ENCODE results near the gene FNDC3B.

The FNDC3B gene

GRCh38 chr3:172394692-172395091, 355.3 kb downstream of the FNDC3B start:
- Mint-ChIP-seq H3K27me3 (no peaks in the 10 kb centered on the region), H3K27ac (no peak overlapping the region), H3K4me3 (no peak overlapping the region), H3K4me1 (no peaks in the 10 kb centered on the region), H3K9me3 (no peaks in the 10 kb centered on the region)
- ATAC-seq (no peak), DNase-seq (no peak)

GRCh38 chr3:172396400-172396799, 357.0 kb downstream of the FNDC3B start:
- Mint-ChIP-seq H3K4me1 (no peaks in the 10 kb centered on the region), H3K27ac (no peak overlapping the region), H3K9me3 (peaks cover 0 to 5% of the 10 kb centered on the region in 2 donors), H3K4me3 (no peak overlapping the region), H3K27me3 (no peaks in the 10 kb centered on the region)
- DNase-seq (no peak), ATAC-seq (no peak)

- Mint-ChIP-seq H3K27ac (no peak overlapping the region), H3K9me3 (peaks cover 5 to 13% of the 10 kb centered on the region in 2 donors), H3K4me3 (no peak overlapping the region), H3K27me3 (no peaks in the 10 kb centered on the region), H3K4me1 (no peaks in the 10 kb centered on the region)
- no peak for DNase-seq
- ATAC-seq: no peak
Measured at GRCh38 chr3:172397716-172398405, 358.5 kb downstream of the FNDC3B start.

GRCh38 chr3:172398484-172398883, 359.1 kb downstream of the FNDC3B start:
- ATAC-seq (no peak), DNase-seq (no peak)
- H3K4me3 Mint-ChIP-seq: no peak overlapping the region
- H3K4me1 Mint-ChIP-seq: no peaks in the 10 kb centered on the region
- no peaks in the 10 kb centered on the region for H3K27me3 Mint-ChIP-seq
- no peak overlapping the region for H3K27ac Mint-ChIP-seq
- peaks cover 5 to 15% of the 10 kb centered on the region in 2 donors for H3K9me3 Mint-ChIP-seq

GRCh38 chr3:172402090-172402489, 362.7 kb downstream of the FNDC3B start:
- Mint-ChIP-seq H3K27me3 (no peaks in the 10 kb centered on the region), H3K27ac (no peak overlapping the region), H3K9me3 (peaks cover 5 to 15% of the 10 kb centered on the region in 2 donors), H3K4me3 (no peak overlapping the region), H3K4me1 (no peaks in the 10 kb centered on the region)
- no peak for ATAC-seq
- DNase-seq: no peak

- no peak for DNase-seq
- H3K27ac Mint-ChIP-seq: no peak overlapping the region
- H3K4me1 Mint-ChIP-seq: no peaks in the 10 kb centered on the region
- no peak for ATAC-seq
- no peak overlapping the region for H3K4me3 Mint-ChIP-seq
- H3K9me3 Mint-ChIP-seq: peaks cover 5 to 15% of the 10 kb centered on the region in 2 donors
- no peaks in the 10 kb centered on the region for H3K27me3 Mint-ChIP-seq
Measured at GRCh38 chr3:172402892-172403643, 363.7 kb downstream of the FNDC3B start.

- peaks cover 5 to 15% of the 10 kb centered on the region in 2 donors for H3K9me3 Mint-ChIP-seq
- H3K27me3 Mint-ChIP-seq: no peaks in the 10 kb centered on the region
- DNase-seq (no peak), ATAC-seq (no peak)
- no peaks in the 10 kb centered on the region for H3K4me1 Mint-ChIP-seq
- H3K4me3 Mint-ChIP-seq: no peak overlapping the region
- H3K27ac Mint-ChIP-seq: no peak overlapping the region
Measured at GRCh38 chr3:172404237-172404962, 365.0 kb downstream of the FNDC3B start.

- DNase-seq (no peak), ATAC-seq (no peak)
- no peaks in the 10 kb centered on the region for H3K4me1 Mint-ChIP-seq
- no peak overlapping the region for H3K4me3 Mint-ChIP-seq
- H3K27me3 Mint-ChIP-seq: no peaks in the 10 kb centered on the region
- peaks cover 5 to 14% of the 10 kb centered on the region in 2 donors for H3K9me3 Mint-ChIP-seq
- no peak overlapping the region for H3K27ac Mint-ChIP-seq
Measured at GRCh38 chr3:172405914-172406313, 366.5 kb downstream of the FNDC3B start.

DNA sequence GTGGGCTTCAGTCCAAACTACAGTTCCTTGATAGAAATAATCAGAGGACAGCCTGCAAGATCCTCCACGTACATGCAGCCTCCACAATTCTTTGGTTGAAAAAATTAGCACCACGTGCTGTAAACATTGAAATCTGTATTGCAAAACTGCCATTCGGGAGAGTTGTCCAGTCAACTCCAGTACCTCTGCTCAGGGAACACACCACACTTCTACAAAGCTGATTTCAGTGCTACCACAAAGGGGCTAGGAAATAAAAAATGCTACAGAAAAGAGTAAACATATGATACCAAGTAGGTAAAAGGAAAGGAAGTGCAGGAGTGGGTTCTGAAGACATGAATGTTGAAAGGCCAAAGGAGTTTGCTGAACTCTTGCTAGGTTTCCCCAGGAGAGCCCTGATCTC, 368.5 kb downstream of the FNDC3B start:
- H3K4me3 Mint-ChIP-seq: no peak overlapping the region
- peaks cover under 1 to 2% of the 10 kb centered on the region in 2 donors for H3K9me3 Mint-ChIP-seq
- H3K27me3 Mint-ChIP-seq: peaks cover 7% of the 10 kb centered on the region
- ATAC-seq (no peak), DNase-seq (no peak)
- H3K4me1 Mint-ChIP-seq: no peaks in the 10 kb centered on the region
- no peak overlapping the region for H3K27ac Mint-ChIP-seq

DNA sequence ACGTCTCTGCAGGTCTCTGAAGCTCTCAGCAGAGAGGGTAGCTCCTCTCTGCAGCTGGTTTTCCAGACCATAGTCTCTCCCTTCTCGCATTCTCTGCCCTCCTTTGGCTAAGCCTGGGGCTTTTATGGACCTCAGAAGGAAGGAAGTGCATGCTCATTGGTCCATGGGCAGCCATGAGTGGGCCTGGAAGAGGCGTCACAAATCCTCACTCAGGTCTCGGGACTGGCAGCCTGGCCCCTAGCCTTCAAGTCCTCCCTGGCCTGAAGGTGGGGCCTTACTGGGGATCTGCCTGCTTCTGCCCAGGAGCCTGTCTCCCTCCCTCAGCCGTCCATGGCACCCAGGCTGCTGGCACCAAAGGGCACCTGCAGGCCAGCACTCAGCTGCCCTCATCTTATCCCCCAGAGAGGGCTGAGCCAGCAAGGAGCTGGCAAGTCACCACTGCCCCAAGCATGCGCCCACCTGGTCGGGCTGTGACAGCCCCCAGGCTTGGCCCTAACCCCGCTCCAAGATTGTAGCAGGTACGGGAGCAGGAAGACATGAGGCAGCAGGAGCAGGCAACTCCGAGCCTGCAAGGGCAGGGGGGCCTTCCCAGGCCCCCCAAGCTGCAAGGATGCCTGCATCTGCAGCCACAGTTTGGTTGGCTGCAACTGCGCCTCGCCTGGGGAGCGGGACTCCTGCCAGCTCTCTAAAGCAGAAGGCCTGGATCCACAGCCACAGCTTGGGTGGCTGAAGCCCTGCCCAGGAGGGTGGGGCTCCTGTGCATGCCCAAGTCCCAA, 371.5 kb downstream of the FNDC3B start:
- Mint-ChIP-seq H3K27ac (no peak overlapping the region), H3K9me3 (peaks cover 0 to 8% of the 10 kb centered on the region in 2 donors), H3K27me3 (peaks cover 26% of the 10 kb centered on the region), H3K4me3 (no peak overlapping the region), H3K4me1 (no peaks in the 10 kb centered on the region)
- DNase-seq (no peak), ATAC-seq (no peak)

GRCh38 chr3:172411478-172411947, 372.1 kb downstream of the FNDC3B start:
- Mint-ChIP-seq H3K27me3 (peaks cover 27% of the 10 kb centered on the region), H3K27ac (no peak overlapping the region), H3K4me3 (no peak overlapping the region), H3K9me3 (peaks cover 0 to 8% of the 10 kb centered on the region in 2 donors), H3K4me1 (no peaks in the 10 kb centered on the region)
- DNase-seq: no peak
- ATAC-seq: no peak

DNA sequence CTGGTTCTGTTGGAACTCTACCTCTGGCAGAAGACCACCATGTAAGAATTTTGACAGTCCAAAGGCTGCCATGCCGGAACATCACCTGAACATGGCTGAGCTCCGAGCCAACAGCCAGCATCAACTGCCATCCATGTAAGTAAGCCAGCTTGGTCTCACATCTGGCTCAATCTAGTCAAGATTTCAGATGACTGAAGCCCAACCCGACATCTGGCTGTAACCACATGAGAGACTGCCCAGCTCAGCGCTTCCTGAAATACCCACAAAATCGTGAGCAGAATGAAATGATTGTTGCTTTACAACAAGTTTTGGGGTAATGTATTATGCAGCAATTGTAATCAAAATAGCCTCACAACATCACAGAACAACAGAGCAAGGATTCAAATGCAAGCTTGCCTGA, 375.9 kb downstream of the FNDC3B start:
- no peak for ATAC-seq
- Mint-ChIP-seq H3K27me3 (peaks cover 49% of the 10 kb centered on the region), H3K4me1 (no peaks in the 10 kb centered on the region), H3K27ac (no peak overlapping the region), H3K4me3 (no peak overlapping the region), H3K9me3 (peaks cover 0 to 8% of the 10 kb centered on the region in 2 donors)
- DNase-seq: no peak

- ATAC-seq (no peak), DNase-seq (no peak)
- H3K27me3 Mint-ChIP-seq: peaks cover 36% of the 10 kb centered on the region
- H3K4me1 Mint-ChIP-seq: no peaks in the 10 kb centered on the region
- H3K9me3 Mint-ChIP-seq: peaks cover 8 to 20% of the 10 kb centered on the region in 2 donors
- no peak overlapping the region for H3K4me3 Mint-ChIP-seq
- no peak overlapping the region for H3K27ac Mint-ChIP-seq
Measured at GRCh38 chr3:172437713-172438112, 398.3 kb downstream of the FNDC3B start.

DNA sequence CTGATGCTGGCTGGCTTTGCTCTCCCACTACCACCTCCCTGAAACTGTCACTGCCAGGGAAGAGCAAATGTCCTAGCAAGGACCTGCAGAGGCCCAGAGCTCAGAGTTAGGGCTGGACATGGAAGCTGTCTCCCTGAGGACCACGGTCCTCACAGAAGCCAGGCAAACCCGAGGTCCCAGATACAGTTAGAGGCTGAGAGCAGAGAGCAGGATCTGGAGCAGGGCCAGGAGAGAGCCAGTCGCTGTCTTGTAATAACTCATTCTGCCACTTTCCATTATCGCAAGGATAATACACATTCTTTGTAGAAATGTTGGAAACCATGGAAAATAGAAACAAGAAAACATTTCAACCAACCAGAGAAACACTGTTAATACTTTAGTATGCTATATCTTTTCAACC, 398.8 kb downstream of the FNDC3B start:
- H3K4me3 Mint-ChIP-seq: no peak overlapping the region
- no peak overlapping the region for H3K27ac Mint-ChIP-seq
- ATAC-seq (no peak), DNase-seq (no peak)
- peaks cover 8 to 16% of the 10 kb centered on the region in 2 donors for H3K9me3 Mint-ChIP-seq
- H3K4me1 Mint-ChIP-seq: no peaks in the 10 kb centered on the region
- H3K27me3 Mint-ChIP-seq: peaks cover 36% of the 10 kb centered on the region

- no peak for DNase-seq
- Mint-ChIP-seq H3K27me3 (peaks cover 53% of the 10 kb centered on the region), H3K9me3 (no peaks in the 10 kb centered on the region), H3K4me3 (no peak overlapping the region), H3K27ac (no peak overlapping the region), H3K4me1 (no peaks in the 10 kb centered on the region)
- ATAC-seq: no peak
Measured at GRCh38 chr3:172441581-172441980, 402.2 kb downstream of the FNDC3B start.

Measured in stimulated activated naive CD8-positive, alpha-beta T cell treated with anti-CD3 and anti-CD28 coated beads, Interleukin-15, amount 100 ng/mL, for 72 hours (primary cell).